Measurements from ENCODE around the gene PIK3CG.
"Not testable (repeated sequence)": the region's sequence is repeated elsewhere in the genome, so short reads cannot be mapped to it uniquely, and the experiment has no call there.

Gene PIK3CG

DNA sequence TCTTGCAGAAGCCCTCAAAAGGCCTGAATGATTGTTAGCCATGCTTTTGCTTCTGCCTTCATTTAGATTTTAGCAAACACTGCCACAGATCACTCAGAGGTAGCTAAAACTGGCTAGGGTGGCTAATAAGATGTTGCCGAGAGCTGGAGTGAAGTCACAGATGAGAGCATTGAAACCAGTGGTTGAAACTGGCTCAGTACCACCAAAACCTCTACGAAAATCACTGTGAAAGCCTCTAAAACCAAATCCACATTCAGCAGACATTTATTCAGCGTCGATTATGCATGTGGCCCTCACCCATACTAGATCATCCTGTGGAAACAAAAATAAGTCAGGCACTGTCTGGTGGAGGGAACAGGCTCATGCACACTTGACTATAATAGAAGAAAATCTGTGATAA is 50.8 kb downstream of the PIK3CG start:
- peaks cover 8% of the 10 kb centered on the region for H3K9me3 Mint-ChIP-seq
- H3K4me1 Mint-ChIP-seq (ENCODE audit: low read depth): no peaks in the 10 kb centered on the region
- H3K4me3 Mint-ChIP-seq: no peak overlapping the region
- DNase-seq (ENCODE audit: low spot score): peak; percentile 32
- H3K27ac Mint-ChIP-seq: no peak overlapping the region
- no peaks in the 10 kb centered on the region for H3K36me3 Mint-ChIP-seq (ENCODE audit: low read depth)
- H3K27me3 Mint-ChIP-seq (ENCODE audit: low read depth): peaks cover 15% of the 10 kb centered on the region

DNA sequence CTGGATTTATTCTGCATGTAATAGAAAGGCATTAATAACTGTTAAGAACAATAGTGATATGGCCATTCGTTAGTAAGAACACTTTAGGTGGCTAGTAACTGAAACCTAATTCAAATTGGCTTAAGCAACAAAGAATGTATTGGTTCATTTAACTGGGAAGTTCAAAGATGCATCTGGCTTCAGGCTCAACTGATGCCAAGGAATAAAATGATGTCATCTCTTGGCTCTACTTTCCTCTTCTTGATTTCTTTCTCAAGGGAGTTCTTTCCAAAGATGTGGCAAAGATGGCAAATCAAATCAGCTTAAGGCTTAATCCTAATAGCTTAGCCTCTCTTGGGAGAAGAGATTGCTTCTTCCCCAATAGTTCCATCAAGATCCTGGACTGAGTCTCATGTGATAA is 51.6 kb downstream of the PIK3CG start:
- peaks cover 20% of the 10 kb centered on the region for H3K27me3 Mint-ChIP-seq (ENCODE audit: low read depth)
- H3K4me1 Mint-ChIP-seq (ENCODE audit: low read depth): no peaks in the 10 kb centered on the region
- H3K36me3 Mint-ChIP-seq (ENCODE audit: low read depth): no peaks in the 10 kb centered on the region
- no peak overlapping the region for H3K4me3 Mint-ChIP-seq
- peaks cover 13% of the 10 kb centered on the region for H3K9me3 Mint-ChIP-seq
- DNase-seq (ENCODE audit: low spot score): no peak
- no peak overlapping the region for H3K27ac Mint-ChIP-seq

DNA sequence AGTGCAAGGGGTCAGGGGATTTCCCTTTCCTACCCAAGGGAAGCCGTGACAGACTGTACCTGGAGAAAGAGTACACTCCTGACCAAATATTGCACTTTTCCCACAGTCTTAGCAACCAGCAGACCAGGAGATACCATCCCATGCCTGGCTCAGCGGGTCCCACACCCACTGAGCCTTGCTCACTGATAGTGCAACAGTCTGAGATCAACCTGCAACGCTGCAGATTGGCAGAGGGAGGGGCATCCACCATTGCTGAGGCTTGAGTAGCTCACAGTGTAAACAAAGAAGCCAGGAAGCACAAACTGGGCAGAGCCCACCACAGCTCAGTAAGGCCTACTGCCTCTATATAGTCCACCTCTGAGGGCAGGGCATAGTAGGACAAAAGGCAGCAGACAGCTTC is 53.9 kb downstream of the PIK3CG start:
- Mint-ChIP-seq H3K4me3 (no peak overlapping the region), H3K9me3 (peaks cover 21% of the 10 kb centered on the region), H3K4me1 (ENCODE audit: low read depth) (no peaks in the 10 kb centered on the region), H3K27ac (no peak overlapping the region), H3K27me3 (ENCODE audit: low read depth) (peaks cover 21% of the 10 kb centered on the region), H3K36me3 (ENCODE audit: low read depth) (no peaks in the 10 kb centered on the region)
- no peak for DNase-seq (ENCODE audit: low spot score)

DNA sequence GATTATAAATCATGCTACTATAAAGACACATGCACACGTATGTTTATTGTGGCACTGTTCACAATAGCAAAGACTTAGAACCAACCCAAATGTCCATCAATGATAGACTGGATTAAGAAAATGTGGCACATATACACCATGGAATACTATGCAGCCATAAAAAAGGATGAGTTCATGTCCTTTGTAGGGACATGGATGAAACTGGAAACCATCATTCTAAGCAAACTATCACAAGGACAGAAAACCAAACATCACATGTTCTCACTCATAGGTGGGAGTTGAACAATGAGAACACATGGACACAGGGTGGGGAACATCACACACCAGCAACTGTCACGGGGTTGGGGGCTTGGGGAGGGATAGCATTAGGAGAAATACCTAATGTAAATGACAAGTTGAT is 59.4 kb downstream of the PIK3CG start:
- H3K9me3 Mint-ChIP-seq: peaks cover 24% of the 10 kb centered on the region
- peaks cover 19% of the 10 kb centered on the region for H3K27me3 Mint-ChIP-seq (ENCODE audit: low read depth)
- not testable (repeated sequence) for DNase-seq (ENCODE audit: low spot score); H3K4me3 Mint-ChIP-seq; H3K27ac Mint-ChIP-seq; H3K4me1 Mint-ChIP-seq (ENCODE audit: low read depth); H3K36me3 Mint-ChIP-seq (ENCODE audit: low read depth)

DNA sequence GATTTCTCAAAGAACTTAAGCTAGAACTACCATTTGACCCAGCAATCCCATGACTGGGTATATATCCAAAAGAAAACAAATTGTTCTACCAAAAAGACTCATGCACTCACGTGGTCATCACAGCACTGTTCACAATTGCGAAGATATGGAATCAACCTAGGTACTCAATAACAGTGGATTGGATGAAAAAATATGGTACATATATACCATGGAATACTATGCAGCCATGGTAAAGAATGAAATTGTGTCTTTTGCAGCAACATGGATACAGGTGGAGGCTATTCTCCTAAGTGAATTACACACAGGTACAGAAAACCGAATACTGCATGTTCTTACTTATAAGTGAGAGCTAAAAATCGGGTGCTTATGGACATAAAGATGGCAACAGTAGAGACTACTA is 61.8 kb downstream of the PIK3CG start:
- DNase-seq (ENCODE audit: low spot score): no peak
- Mint-ChIP-seq H3K9me3 (peaks cover 10% of the 10 kb centered on the region), H3K36me3 (ENCODE audit: low read depth) (no peaks in the 10 kb centered on the region), H3K27ac (no peak overlapping the region), H3K4me1 (ENCODE audit: low read depth) (no peaks in the 10 kb centered on the region), H3K4me3 (no peak overlapping the region), H3K27me3 (ENCODE audit: low read depth) (peaks cover 7% of the 10 kb centered on the region)

DNA sequence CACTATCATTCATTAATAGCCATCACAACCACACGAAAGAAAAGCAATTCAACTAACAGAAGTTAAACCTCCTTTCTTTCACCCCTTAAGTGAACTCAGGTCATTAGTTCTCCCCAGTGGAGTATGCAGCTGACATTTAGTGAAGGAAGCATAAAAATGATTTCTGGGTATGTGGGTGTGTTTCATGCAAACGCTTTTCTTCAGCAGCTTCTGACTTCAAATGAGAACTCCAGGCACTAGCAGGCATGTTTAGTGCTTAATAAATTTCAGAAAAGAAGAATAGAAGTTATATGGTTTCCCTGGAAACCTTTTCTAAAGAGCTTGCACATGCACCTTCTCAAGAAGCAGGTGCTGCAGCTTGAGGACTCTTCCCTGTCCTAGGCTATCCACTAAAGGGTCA is 62.5 kb downstream of the PIK3CG start:
- Mint-ChIP-seq H3K4me3 (no peak overlapping the region), H3K27me3 (ENCODE audit: low read depth) (peaks cover 4% of the 10 kb centered on the region), H3K9me3 (peaks cover 4% of the 10 kb centered on the region), H3K36me3 (ENCODE audit: low read depth) (no peaks in the 10 kb centered on the region), H3K4me1 (ENCODE audit: low read depth) (no peaks in the 10 kb centered on the region), H3K27ac (no peak overlapping the region)
- no peak for DNase-seq (ENCODE audit: low spot score)

DNA sequence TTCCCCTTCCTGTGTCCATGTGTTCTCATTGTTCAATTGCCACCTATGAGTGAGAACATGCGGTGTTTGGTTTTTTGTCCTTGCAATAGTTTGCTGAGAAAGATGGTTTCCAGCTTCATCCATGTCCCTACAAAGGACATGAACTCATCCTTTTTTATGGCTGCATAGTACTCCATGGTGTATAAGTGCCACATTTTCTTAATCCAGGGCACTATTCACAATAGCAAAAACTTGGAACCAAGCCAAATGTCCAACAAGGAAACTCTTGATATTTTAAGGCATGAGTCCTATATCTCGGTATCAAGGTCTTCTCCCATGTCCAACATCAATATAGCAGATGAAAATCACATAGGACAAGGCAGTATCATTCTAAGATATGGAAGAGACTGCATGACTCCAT is 64.5 kb downstream of the PIK3CG start:
- not testable (repeated sequence) for H3K4me1 Mint-ChIP-seq (ENCODE audit: low read depth); DNase-seq (ENCODE audit: low spot score); H3K27me3 Mint-ChIP-seq (ENCODE audit: low read depth); H3K9me3 Mint-ChIP-seq; H3K4me3 Mint-ChIP-seq; H3K27ac Mint-ChIP-seq; H3K36me3 Mint-ChIP-seq (ENCODE audit: low read depth)

DNA sequence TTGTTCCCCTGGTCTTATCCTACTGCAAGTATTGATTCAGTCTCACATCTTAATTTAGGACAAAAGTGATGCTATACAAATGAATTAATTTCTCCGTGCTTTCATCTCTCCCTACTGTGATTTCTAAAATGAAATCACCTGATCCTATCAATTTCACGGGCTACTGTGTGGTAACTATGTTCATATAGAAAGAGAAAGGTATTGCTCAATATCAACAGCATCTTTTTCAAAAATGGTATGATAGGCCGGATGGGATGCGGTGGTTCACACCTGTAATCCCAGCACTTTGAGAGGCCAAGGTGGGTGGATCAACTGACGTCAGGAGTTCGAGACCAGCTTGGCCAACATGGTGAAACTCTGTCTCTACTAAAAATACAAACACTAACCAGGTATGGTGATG is 71.2 kb downstream of the PIK3CG start:
- Mint-ChIP-seq H3K9me3 (peaks cover 5% of the 10 kb centered on the region), H3K27ac (no peak overlapping the region), H3K27me3 (ENCODE audit: low read depth) (no peaks in the 10 kb centered on the region), H3K4me3 (no peak overlapping the region), H3K4me1 (ENCODE audit: low read depth) (no peaks in the 10 kb centered on the region), H3K36me3 (ENCODE audit: low read depth) (no peaks in the 10 kb centered on the region)
- DNase-seq (ENCODE audit: low spot score): no peak

DNA sequence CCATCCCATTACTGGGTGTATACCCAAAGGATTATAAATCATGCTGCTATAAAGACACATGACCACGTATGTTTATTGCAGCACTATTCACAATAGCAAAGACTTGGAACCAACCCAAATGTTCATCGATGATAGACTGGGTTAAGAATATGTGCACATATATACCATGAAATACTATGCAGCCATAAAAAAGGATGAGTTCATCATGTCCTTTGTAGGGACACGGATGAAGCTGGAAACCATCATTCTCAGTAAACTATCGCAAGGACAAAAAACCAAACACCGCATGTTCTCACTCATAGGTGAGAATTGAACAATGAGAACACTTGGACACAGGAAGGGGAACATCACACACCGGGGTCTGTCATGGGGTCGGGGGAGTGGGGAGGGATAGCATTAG is 73.0 kb downstream of the PIK3CG start:
- H3K9me3 Mint-ChIP-seq; H3K4me1 Mint-ChIP-seq (ENCODE audit: low read depth); H3K4me3 Mint-ChIP-seq; H3K36me3 Mint-ChIP-seq (ENCODE audit: low read depth); DNase-seq (ENCODE audit: low spot score); H3K27me3 Mint-ChIP-seq (ENCODE audit: low read depth); H3K27ac Mint-ChIP-seq: not testable (repeated sequence)

DNA sequence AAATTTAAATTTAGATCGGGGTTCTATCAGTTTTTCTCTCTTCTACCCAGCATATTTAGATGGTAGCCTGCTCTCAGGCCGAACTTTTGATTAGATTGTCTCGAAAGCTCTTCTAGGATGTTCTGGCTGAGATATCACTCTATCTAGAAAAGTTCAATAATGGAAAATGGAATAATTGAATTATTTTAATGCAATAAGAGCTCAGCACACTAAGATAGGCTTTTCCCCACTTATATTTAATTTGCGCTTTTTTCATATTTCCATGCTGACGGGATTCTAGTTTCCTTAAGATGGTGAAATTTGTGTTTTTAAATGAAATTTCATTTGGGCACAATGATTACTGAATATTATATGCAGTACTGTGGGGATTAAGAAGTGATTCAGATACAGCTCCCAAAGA is 73.7 kb downstream of the PIK3CG start:
- no peaks in the 10 kb centered on the region for H3K27me3 Mint-ChIP-seq (ENCODE audit: low read depth)
- peaks cover 5% of the 10 kb centered on the region for H3K9me3 Mint-ChIP-seq
- H3K4me1 Mint-ChIP-seq (ENCODE audit: low read depth): no peaks in the 10 kb centered on the region
- no peaks in the 10 kb centered on the region for H3K36me3 Mint-ChIP-seq (ENCODE audit: low read depth)
- DNase-seq (ENCODE audit: low spot score): no peak
- no peak overlapping the region for H3K4me3 Mint-ChIP-seq
- H3K27ac Mint-ChIP-seq: no peak overlapping the region

DNA sequence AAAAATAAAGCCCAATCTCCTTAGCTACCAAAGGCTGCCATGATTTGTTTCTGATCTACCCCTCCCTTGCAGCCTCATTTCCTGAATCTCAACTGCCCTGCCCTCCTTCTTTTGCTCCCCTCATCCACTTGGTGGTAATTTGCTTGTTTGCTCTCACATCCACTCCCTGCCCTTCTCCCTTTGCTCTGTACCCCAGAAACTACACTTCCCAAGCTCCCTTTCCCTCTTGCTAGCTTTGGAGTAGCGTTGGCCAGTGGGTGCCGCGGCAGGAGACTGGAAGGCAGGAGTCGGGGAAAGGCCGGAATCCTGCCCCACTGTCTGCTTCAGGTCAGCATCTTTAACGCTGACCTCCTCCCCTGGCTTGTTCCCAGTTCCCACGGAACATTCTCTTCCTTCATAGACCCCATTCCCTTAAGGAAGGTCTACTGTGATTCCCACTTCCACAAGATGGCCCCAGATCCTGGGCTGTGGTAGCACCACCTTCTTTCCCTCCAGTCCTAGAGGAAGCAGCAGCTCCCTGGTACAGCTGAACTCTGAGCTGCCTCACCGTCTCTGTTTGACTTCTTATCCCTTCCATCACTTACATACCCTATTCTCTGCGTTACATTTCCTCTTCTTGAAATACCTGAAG is 79.1 kb downstream of the PIK3CG start:
- DNase-seq (ENCODE audit: low spot score): no peak
- Mint-ChIP-seq H3K4me3 (no peak overlapping the region), H3K9me3 (no peaks in the 10 kb centered on the region), H3K27me3 (ENCODE audit: low read depth) (peaks cover 11% of the 10 kb centered on the region), H3K27ac (no peak overlapping the region), H3K36me3 (ENCODE audit: low read depth) (no peaks in the 10 kb centered on the region), H3K4me1 (ENCODE audit: low read depth) (no peaks in the 10 kb centered on the region)

DNA sequence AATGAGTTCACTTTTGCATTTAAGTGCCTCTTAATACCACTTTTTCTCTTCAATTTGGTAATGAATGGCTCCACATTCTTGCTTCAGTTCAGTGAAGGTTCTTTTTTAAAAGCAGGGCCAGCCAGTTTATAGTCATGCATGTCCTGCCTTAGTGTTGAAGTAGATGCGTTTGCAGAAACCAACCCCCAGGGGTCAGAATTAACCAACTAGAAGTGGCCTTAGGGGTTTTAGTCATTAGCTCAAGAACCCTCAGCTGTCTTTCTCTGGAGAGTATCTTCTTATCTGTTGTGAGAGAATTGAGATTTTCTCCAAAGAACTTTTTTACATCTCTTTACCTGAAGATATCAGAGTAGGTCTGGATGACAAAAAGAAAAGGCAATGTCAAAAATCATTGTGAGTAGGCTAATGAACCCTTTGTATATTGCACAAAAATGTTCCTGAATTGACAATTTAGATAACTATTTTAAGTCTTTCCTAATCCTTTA is 82.2 kb downstream of the PIK3CG start:
- H3K4me1 Mint-ChIP-seq (ENCODE audit: low read depth): no peaks in the 10 kb centered on the region
- no peaks in the 10 kb centered on the region for H3K36me3 Mint-ChIP-seq (ENCODE audit: low read depth)
- DNase-seq (ENCODE audit: low spot score): peak; percentile 7
- no peaks in the 10 kb centered on the region for H3K9me3 Mint-ChIP-seq
- no peak overlapping the region for H3K4me3 Mint-ChIP-seq
- no peak overlapping the region for H3K27ac Mint-ChIP-seq
- peaks cover 15% of the 10 kb centered on the region for H3K27me3 Mint-ChIP-seq (ENCODE audit: low read depth)

DNA sequence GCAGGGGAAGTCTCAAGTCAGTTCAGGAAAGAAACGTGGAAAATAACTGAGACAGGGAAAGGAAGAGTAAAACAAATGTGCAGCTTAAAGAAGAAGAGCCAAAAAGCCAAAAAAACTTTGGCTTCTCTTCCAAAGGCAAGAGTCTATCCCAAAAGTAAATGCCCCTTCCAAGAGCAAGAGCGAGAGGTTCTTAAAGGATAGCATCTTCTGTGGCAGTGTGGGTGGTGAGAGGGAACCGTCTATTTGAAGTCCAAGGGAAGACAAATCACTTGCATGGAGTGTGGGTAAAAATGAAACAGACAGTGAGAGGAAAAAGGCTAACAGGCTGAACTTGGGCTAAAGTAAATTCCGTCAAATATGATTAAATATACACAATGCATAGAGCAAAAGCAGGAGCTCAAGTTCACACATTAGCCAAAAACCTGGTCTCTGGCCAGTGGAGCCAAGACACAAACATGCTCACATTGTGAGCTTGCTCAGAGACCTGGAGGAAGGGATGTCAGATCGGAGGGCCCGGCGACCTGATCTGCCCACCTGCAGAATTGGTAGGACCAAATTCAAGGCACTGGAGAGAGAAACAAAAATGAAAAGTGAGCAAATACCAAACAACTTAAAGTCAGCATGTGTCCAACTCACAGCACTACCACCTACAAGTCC is 87.0 kb downstream of the PIK3CG start:
- no peaks in the 10 kb centered on the region for H3K4me1 Mint-ChIP-seq (ENCODE audit: low read depth)
- H3K27me3 Mint-ChIP-seq (ENCODE audit: low read depth): peaks cover 14% of the 10 kb centered on the region
- no peaks in the 10 kb centered on the region for H3K36me3 Mint-ChIP-seq (ENCODE audit: low read depth)
- no peaks in the 10 kb centered on the region for H3K9me3 Mint-ChIP-seq
- no peak overlapping the region for H3K4me3 Mint-ChIP-seq
- DNase-seq (ENCODE audit: low spot score): no peak
- H3K27ac Mint-ChIP-seq: no peak overlapping the region

DNA sequence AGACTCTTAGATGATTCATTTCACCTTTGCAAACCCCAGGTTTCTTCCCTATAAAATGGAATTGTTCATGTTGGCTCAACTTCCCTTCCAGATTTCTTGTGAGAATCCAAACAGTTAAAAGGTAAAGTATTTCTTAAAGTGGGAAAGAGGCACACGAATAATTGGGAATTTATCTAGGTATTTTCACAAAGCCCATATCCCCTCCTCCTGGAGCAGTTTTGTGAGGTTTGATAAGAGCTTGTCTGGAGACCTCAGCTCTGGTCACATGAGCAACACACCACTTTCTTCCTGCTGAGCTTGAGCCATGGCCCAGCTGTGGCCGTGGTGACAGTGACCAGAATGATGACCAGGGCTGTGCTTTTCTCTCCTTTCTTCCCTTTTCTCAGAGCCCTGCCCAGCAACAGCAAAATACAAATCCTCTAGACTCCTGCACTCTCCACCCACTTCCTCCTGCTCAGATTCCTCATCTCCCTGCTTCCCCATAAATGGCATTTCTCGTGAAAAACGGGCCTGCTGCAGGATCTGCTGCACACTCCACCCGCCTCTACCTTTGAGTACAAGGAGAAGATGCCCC is 87.7 kb downstream of the PIK3CG start:
- no peak for DNase-seq (ENCODE audit: low spot score)
- H3K36me3 Mint-ChIP-seq (ENCODE audit: low read depth): no peaks in the 10 kb centered on the region
- no peaks in the 10 kb centered on the region for H3K4me1 Mint-ChIP-seq (ENCODE audit: low read depth)
- H3K4me3 Mint-ChIP-seq: no peak overlapping the region
- no peaks in the 10 kb centered on the region for H3K9me3 Mint-ChIP-seq
- peaks cover 12% of the 10 kb centered on the region for H3K27me3 Mint-ChIP-seq (ENCODE audit: low read depth)
- no peak overlapping the region for H3K27ac Mint-ChIP-seq

Measured in T-helper 2 cell treated with Interferon-gamma antibody and Interleukin-4, amounts not matched to agents 5 μg/mL and 100 μg/mL, for 36 hours (primary cell).